Keratinocyte (primary cell): Measurements from ENCODE around the gene LAPTM5.

Source experiments
- EZH2 ChIP-seq: IDR thresholded peaks from one replicate; pipeline ENCODE4 v1.6.1; 2012; ENCODE audit warnings: inconsistent platforms, mild to moderate bottlenecking, low read length, moderate library complexity
- TF ChIP-seq, protein P1 (sequence below), 3 experiments: IDR thresholded peaks in 1 of 3; conservative IDR thresholded peaks in 1 of 3; optimal IDR thresholded peaks in 1 of 3; 2 replicates in 2 of 3; 3 replicates in 1 of 3; pipeline versions ENCODE3 to v1.5.1; 2011; ENCODE audit warnings: low read length in 3 of 3, mild to moderate bottlenecking in 3 of 3, moderate library complexity in 2 of 3, control low read depth in 1 of 3, inconsistent platforms in 1 of 3; ENCODE audit not compliant: insufficient read depth in 2 of 3; ENCODE audit errors: extremely low read depth in 1 of 3

DNA sequence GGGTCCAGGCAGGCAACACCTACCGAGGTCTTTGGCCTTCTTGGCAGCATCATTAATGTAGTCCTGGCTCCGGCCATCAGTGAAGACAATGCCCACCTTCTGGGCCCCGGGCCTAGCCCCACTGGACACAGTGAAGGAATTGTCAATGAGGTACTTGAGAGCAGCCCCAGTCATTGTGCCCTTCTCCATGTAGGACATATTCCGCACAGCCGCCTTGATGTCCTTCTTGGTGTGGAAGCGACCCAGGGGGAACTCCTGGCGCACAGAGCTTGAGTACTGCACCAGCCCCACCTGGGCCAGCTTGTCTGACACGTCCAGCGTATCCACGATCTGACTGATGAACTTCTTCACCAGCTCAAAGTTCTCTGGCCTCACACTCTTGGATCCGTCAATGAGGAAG lies 41.7 kb downstream of the LAPTM5 start:
- TF ChIP-seq, protein P1, sequence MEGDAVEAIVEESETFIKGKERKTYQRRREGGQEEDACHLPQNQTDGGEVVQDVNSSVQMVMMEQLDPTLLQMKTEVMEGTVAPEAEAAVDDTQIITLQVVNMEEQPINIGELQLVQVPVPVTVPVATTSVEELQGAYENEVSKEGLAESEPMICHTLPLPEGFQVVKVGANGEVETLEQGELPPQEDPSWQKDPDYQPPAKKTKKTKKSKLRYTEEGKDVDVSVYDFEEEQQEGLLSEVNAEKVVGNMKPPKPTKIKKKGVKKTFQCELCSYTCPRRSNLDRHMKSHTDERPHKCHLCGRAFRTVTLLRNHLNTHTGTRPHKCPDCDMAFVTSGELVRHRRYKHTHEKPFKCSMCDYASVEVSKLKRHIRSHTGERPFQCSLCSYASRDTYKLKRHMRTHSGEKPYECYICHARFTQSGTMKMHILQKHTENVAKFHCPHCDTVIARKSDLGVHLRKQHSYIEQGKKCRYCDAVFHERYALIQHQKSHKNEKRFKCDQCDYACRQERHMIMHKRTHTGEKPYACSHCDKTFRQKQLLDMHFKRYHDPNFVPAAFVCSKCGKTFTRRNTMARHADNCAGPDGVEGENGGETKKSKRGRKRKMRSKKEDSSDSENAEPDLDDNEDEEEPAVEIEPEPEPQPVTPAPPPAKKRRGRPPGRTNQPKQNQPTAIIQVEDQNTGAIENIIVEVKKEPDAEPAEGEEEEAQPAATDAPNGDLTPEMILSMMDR (optimal IDR thresholded peaks at IDR 0.05 in 1 of 3, IDR thresholded peaks at IDR 0.05 in 1 of 3, conservative IDR thresholded peaks at IDR 0.05 in 1 of 3; ENCODE audit: extremely low read depth in 1 of 3, insufficient read depth in 2 of 3, low read length in 3 of 3): no peak
- TF ChIP-seq EZH2: no peak
